ENCODE results near the gene ALB.

Gene ALB

GRCh38 chr4:73438048-73438447 is 34.0 kb downstream of the ALB start:
- no peak for DNase-seq (ENCODE audit: extremely low read depth, low read depth)
- no peak for TF ChIP-seq CTCF (IDR thresholded peaks at IDR 0.05; ENCODE audit: low read depth, low read length)

- no peak for DNase-seq (ENCODE audit: extremely low read depth, low read depth)
- no peak for TF ChIP-seq CTCF (IDR thresholded peaks at IDR 0.05; ENCODE audit: low read depth, low read length)
Measured at GRCh38 chr4:73438582-73439215, 34.6 kb downstream of the ALB start.

- no peak for DNase-seq (ENCODE audit: extremely low read depth, low read depth)
- TF ChIP-seq CTCF (IDR thresholded peaks at IDR 0.05; ENCODE audit: low read depth, low read length) = no peak
Measured at GRCh38 chr4:73439445-73439844, 35.4 kb downstream of the ALB start.

DNA sequence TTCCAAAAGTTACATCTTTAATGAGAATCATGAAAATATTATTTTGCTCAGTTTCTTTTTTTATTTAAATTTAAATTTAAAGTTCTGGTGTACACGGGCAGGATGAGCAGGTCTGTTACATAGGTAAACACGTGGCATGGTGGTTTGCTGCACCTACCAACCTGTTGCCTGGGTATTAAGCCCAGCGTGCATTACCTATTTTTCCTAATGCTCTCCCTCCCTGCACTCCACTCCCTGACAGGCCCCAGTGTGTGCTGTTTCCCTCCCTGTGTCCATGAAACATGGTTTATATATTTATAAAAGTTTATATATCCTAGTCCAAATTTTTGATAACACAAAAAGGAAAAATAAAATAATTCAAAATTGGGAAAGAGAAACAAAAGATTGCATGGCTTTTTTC is 35.9 kb downstream of the ALB start:
- no peak for TF ChIP-seq CTCF (IDR thresholded peaks at IDR 0.05; ENCODE audit: low read depth, low read length)
- DNase-seq (ENCODE audit: extremely low read depth, low read depth) = no peak

DNA sequence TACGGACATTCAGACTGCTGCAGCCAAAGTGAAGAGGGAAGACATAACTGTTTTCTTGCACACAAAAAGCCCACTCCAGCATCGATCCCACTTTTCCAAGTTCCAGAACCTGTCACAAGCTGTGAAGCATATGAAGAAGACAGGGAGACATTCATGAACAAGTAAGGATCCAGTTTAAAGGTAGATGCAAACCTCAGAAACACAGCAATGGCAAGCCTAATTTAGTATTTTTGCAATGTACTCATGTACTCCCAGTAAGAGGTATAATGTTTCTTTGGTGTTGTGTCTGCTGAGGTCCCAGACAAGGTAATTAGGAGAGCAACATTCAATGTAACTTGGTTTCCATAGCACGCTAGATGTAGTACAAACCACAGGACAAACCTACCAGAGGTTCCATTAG is 36.6 kb downstream of the ALB start:
- no peak for TF ChIP-seq CTCF (IDR thresholded peaks at IDR 0.05; ENCODE audit: low read depth, low read length)

DNA sequence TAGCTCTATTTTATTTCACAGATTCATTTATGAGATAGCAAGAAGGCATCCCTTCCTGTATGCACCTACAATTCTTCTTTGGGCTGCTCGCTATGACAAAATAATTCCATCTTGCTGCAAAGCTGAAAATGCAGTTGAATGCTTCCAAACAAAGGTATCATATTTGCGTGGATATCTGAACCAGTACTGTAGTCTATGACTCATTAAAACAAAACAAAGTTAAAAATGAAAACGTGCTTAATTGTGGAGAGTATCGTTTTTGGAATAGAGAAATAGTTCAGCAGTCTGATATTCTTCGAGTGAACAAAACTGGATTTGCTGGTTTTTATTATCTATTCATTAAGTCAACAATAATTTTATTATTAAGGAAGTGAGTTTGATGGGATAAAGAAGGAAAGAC is 38.2 kb downstream of the ALB start:
- no peak for DNase-seq (ENCODE audit: extremely low read depth, low read depth)
- no peak for TF ChIP-seq CTCF (IDR thresholded peaks at IDR 0.05; ENCODE audit: low read depth, low read length)

More for the DNA sequence above, 36.6 kb downstream of the ALB start:
- no peak for DNase-seq (ENCODE audit: extremely low read depth, low read depth)

- TF ChIP-seq CTCF (IDR thresholded peaks at IDR 0.05; ENCODE audit: low read depth, low read length) = no peak
- no peak for DNase-seq (ENCODE audit: extremely low read depth, low read depth)
Measured at GRCh38 chr4:73443224-73443623, 39.1 kb downstream of the ALB start.

Data from AG09319 (cell line).